Measurements from ENCODE around the gene TBC1D7.

TBC1D7 gene

GRCh38 chr6:13297391-13297790, 30.9 kb downstream of the TBC1D7 start:
- Mint-ChIP-seq H3K27me3 (no peaks in the 10 kb centered on the region), H3K9me3 (ENCODE audit: low read depth) (no peaks in the 10 kb centered on the region), H3K36me3 (peaks cover 30% of the 10 kb centered on the region), H3K4me1 (ENCODE audit: low read depth) (no peaks in the 10 kb centered on the region), H3K4me3 (no peak overlapping the region), H3K27ac (no peak overlapping the region)

- no peak overlapping the region for H3K27ac Mint-ChIP-seq
- H3K36me3 Mint-ChIP-seq, result peaks cover 30% of the 10 kb centered on the region
- H3K4me1 Mint-ChIP-seq (ENCODE audit: low read depth), result no peaks in the 10 kb centered on the region
- no peak overlapping the region for H3K4me3 Mint-ChIP-seq
- no peaks in the 10 kb centered on the region for H3K9me3 Mint-ChIP-seq (ENCODE audit: low read depth)
- no peaks in the 10 kb centered on the region for H3K27me3 Mint-ChIP-seq
These were observed 31.8 kb downstream of the TBC1D7 start for GRCh38 chr6:13296536-13296997.

GRCh38 chr6:13295576-13295975, 32.8 kb downstream of the TBC1D7 start:
- Mint-ChIP-seq H3K4me1 (ENCODE audit: low read depth) (no peaks in the 10 kb centered on the region), H3K27me3 (no peaks in the 10 kb centered on the region), H3K27ac (no peak overlapping the region), H3K9me3 (ENCODE audit: low read depth) (no peaks in the 10 kb centered on the region), H3K4me3 (no peak overlapping the region), H3K36me3 (peaks cover 30% of the 10 kb centered on the region)

DNA sequence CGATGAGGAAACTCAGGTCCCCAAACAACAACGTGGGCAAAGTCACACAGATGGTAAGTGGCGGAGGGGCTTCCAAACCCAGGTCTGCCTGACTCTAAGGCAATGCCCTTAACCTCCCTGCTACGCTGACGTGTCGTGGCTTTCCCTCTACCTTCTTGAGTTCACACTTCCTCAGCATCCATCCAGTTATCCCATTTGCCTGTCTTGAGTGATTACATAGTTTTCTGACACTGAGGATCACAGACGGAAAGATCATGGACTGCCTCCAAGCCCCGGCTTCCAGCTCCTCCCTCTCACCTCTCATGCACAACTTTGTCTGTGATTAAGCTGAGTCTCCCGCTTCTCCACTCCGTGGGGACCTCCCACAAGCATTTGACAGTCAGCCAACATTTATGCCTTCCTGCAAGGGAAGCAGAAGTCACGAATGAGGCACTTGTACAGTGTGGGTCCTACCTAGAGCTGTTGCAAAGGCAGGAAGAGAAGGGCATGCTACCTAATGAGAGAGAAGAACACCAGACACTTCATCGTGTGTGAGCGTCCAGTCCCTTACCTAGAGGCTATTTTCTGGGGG, 33.8 kb downstream of the TBC1D7 start:
- H3K4me1 Mint-ChIP-seq (ENCODE audit: low read depth), result no peaks in the 10 kb centered on the region
- no peaks in the 10 kb centered on the region for H3K9me3 Mint-ChIP-seq (ENCODE audit: low read depth)
- H3K36me3 Mint-ChIP-seq, result peaks cover 35% of the 10 kb centered on the region
- no peak overlapping the region for H3K4me3 Mint-ChIP-seq
- no peaks in the 10 kb centered on the region for H3K27me3 Mint-ChIP-seq
- H3K27ac Mint-ChIP-seq, result no peak overlapping the region

- H3K4me3 Mint-ChIP-seq, result no peak overlapping the region
- no peak overlapping the region for H3K27ac Mint-ChIP-seq
- H3K9me3 Mint-ChIP-seq (ENCODE audit: low read depth), result no peaks in the 10 kb centered on the region
- H3K27me3 Mint-ChIP-seq, result no peaks in the 10 kb centered on the region
- H3K4me1 Mint-ChIP-seq (ENCODE audit: low read depth), result no peaks in the 10 kb centered on the region
- H3K36me3 Mint-ChIP-seq, result peaks cover 29% of the 10 kb centered on the region
These were observed 35.6 kb downstream of the TBC1D7 start for GRCh38 chr6:13292774-13293173.

DNA sequence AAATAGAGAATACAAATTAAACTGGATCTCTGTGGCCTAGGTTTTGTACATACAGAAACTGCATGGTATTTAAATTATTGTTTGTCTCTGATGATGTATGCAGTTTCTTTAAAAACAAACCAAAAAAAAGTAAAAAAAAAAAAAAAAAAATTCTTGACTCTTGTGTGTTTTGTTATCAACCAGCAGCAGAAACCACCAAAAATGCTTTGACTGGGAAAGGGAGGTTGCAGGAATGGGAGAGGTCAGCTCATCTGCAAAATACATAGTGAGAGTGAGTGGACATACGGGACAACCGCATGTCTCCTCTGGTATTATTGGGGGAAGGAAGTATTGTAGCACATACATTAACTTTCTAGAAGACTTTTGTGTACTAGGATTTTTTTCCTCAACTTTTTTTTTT, 38.0 kb downstream of the TBC1D7 start:
- Mint-ChIP-seq H3K9me3 (ENCODE audit: low read depth) (peaks cover 9% of the 10 kb centered on the region), H3K27ac (no peak overlapping the region)

DNA sequence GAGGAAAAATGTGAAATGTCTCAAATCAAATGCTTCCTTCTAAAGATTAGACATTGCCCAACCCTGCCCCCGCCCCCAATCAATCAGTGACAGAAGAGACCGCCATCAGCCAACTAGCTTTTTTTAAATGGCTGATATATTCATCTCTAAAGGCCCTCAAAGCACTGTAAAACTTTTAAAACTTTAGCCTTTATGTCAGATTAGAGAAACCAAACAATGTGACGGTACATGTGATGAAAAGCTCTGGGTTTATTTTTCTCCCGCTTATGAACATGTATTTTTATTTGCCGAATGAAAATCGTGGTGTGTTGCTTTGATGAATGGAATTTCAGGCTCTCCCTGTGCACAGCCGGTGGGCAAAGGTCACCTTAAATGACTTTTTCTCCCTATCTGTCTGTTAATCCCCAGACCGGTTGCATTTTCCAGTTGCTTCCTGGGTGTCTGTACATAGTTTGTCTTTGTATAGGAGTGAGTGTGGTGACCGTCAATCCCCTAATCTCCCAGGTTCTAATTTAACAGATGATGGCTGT, 38.5 kb downstream of the TBC1D7 start:
- Mint-ChIP-seq H3K4me3 (no peak overlapping the region), H3K9me3 (ENCODE audit: low read depth) (peaks cover 9% of the 10 kb centered on the region), H3K27me3 (no peaks in the 10 kb centered on the region), H3K36me3 (peaks cover 34% of the 10 kb centered on the region), H3K27ac (no peak overlapping the region), H3K4me1 (ENCODE audit: low read depth) (no peaks in the 10 kb centered on the region)

More for the DNA sequence above, 38.0 kb downstream of the TBC1D7 start:
- no peaks in the 10 kb centered on the region for H3K27me3 Mint-ChIP-seq
- no peaks in the 10 kb centered on the region for H3K4me1 Mint-ChIP-seq (ENCODE audit: low read depth)
- H3K4me3 Mint-ChIP-seq, result no peak overlapping the region
- peaks cover 39% of the 10 kb centered on the region for H3K36me3 Mint-ChIP-seq

- peaks cover 9% of the 10 kb centered on the region for H3K9me3 Mint-ChIP-seq (ENCODE audit: low read depth)
- H3K4me3 Mint-ChIP-seq, result no peak overlapping the region
- no peak overlapping the region for H3K27ac Mint-ChIP-seq
- H3K27me3 Mint-ChIP-seq, result no peaks in the 10 kb centered on the region
- no peaks in the 10 kb centered on the region for H3K4me1 Mint-ChIP-seq (ENCODE audit: low read depth)
- peaks cover 27% of the 10 kb centered on the region for H3K36me3 Mint-ChIP-seq
These were observed 39.4 kb downstream of the TBC1D7 start for GRCh38 chr6:13288969-13289391.

GRCh38 chr6:13288481-13288880, 39.9 kb downstream of the TBC1D7 start:
- H3K9me3 Mint-ChIP-seq (ENCODE audit: low read depth), result peaks cover 9% of the 10 kb centered on the region
- peaks cover 24% of the 10 kb centered on the region for H3K36me3 Mint-ChIP-seq
- no peaks in the 10 kb centered on the region for H3K4me1 Mint-ChIP-seq (ENCODE audit: low read depth)
- H3K4me3 Mint-ChIP-seq, result no peak overlapping the region
- no peaks in the 10 kb centered on the region for H3K27me3 Mint-ChIP-seq
- no peak overlapping the region for H3K27ac Mint-ChIP-seq

- Mint-ChIP-seq H3K36me3 (peaks cover 17% of the 10 kb centered on the region), H3K27ac (no peak overlapping the region), H3K4me3 (no peak overlapping the region), H3K4me1 (ENCODE audit: low read depth) (no peaks in the 10 kb centered on the region), H3K27me3 (no peaks in the 10 kb centered on the region), H3K9me3 (ENCODE audit: low read depth) (peaks cover 9% of the 10 kb centered on the region)
These were observed 41.2 kb downstream of the TBC1D7 start for GRCh38 chr6:13287104-13287503.

GRCh38 chr6:13286181-13286580, 42.2 kb downstream of the TBC1D7 start:
- Mint-ChIP-seq H3K36me3 (peaks cover 17% of the 10 kb centered on the region), H3K4me3 (no peak overlapping the region), H3K27me3 (no peaks in the 10 kb centered on the region), H3K27ac (no peak overlapping the region), H3K9me3 (ENCODE audit: low read depth) (peaks cover 9% of the 10 kb centered on the region), H3K4me1 (ENCODE audit: low read depth) (no peaks in the 10 kb centered on the region)

DNA sequence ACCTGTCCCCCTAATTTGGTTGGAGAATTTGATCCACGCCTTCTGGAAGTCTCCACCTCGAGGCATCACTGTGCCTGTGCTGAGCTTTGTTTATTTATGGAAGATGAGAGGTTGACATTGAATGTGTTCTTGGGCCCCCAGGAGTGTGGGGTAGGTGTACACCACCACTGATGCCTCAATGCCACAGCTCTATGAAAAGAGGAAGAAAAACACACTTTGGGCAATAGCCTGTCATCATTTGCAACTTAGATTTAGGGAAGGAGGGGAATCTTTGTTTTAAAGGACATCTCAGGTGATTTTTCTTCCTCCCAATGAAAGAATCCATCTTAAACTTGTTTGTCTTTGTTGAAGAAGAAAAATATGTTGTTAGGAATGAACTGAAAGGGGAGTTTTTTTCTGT, 42.6 kb downstream of the TBC1D7 start:
- Mint-ChIP-seq H3K27ac (no peak overlapping the region), H3K4me3 (no peak overlapping the region), H3K9me3 (ENCODE audit: low read depth) (peaks cover 9% of the 10 kb centered on the region), H3K4me1 (ENCODE audit: low read depth) (no peaks in the 10 kb centered on the region), H3K27me3 (no peaks in the 10 kb centered on the region), H3K36me3 (peaks cover 17% of the 10 kb centered on the region)

DNA sequence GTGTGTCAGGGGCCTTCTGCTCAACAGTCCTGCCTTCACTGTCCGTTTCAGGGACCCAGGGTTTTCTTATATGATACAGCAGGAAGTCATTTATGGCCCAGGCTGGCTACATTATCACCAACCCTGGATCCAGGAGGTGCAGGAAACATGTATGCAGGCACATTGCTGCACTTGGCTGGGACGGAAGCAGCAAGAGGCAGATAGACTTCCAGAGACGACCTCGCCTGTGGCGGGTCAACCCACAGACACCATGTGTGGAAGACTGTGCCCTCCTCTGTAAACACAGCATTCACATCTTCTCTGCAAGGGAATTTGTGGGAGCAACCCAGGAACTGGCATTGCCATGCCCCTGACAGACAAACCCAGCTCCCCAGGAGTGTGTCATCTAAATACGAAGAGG, 43.7 kb downstream of the TBC1D7 start:
- Mint-ChIP-seq H3K27ac (no peak overlapping the region), H3K4me3 (no peak overlapping the region), H3K9me3 (ENCODE audit: low read depth) (peaks cover 9% of the 10 kb centered on the region), H3K4me1 (ENCODE audit: low read depth) (peaks cover 6% of the 10 kb centered on the region), H3K27me3 (no peaks in the 10 kb centered on the region), H3K36me3 (peaks cover 12% of the 10 kb centered on the region)

DNA sequence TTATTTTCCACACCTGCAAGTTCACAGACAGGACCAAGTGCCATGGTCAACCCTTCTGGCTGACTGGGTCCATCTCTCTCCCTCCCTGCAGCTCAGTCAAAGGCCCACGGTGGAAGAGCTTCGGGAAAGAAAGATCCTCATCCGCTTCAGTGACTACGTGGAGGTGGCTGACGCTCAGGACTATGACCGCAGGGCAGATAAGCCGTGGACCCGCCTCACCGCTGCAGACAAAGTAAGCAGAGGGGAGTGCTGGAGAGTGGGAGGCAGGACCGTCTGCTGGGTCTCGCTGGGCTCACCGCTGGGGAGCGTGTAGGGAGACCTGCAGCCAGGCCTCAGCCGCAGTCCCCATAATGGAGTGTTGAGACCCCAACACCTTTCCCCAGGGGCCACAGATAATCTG, 45.0 kb downstream of the TBC1D7 start:
- H3K27me3 Mint-ChIP-seq, result no peaks in the 10 kb centered on the region
- no peak overlapping the region for H3K27ac Mint-ChIP-seq
- peaks cover 9% of the 10 kb centered on the region for H3K9me3 Mint-ChIP-seq (ENCODE audit: low read depth)
- H3K4me1 Mint-ChIP-seq (ENCODE audit: low read depth), result peaks cover 6% of the 10 kb centered on the region
- H3K4me3 Mint-ChIP-seq, result no peak overlapping the region
- H3K36me3 Mint-ChIP-seq, result peaks cover 12% of the 10 kb centered on the region

- Mint-ChIP-seq H3K4me3 (no peak overlapping the region), H3K9me3 (ENCODE audit: low read depth) (peaks cover 9% of the 10 kb centered on the region), H3K27me3 (no peaks in the 10 kb centered on the region), H3K36me3 (peaks cover 12% of the 10 kb centered on the region), H3K4me1 (ENCODE audit: low read depth) (peaks cover 9% of the 10 kb centered on the region), H3K27ac (no peak overlapping the region)
These were observed 45.8 kb downstream of the TBC1D7 start for GRCh38 chr6:13282393-13283069.

DNA sequence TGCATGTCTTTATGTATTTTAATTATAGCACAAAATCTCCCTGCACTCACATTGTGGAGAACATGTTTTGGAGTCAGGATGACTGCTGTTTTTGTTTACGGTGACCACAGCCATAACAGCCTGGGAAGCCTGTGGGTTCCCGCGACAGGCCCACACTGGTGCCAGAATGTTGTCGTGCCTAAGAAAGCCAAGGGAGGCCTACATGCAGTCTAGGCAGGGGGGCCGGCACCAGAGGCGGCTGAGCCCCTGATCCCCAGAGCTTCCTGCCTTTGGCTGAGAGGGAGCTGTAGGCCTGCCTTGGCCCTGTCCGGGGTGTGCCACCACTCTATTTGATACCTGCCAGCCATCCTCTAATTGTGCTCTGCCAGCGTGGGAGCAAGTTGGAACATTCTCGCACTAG, 46.7 kb downstream of the TBC1D7 start:
- Mint-ChIP-seq H3K9me3 (ENCODE audit: low read depth) (peaks cover 9% of the 10 kb centered on the region), H3K27me3 (no peaks in the 10 kb centered on the region), H3K36me3 (peaks cover 9% of the 10 kb centered on the region), H3K27ac (no peak overlapping the region), H3K4me3 (no peak overlapping the region), H3K4me1 (ENCODE audit: low read depth) (peaks cover 13% of the 10 kb centered on the region)

Measured in activated naive CD8-positive, alpha-beta T cell (primary cell).